Activated T-cell treated with anti-CD3 and anti-CD28 coated beads for 24 hours (primary cell): ENCODE data around the gene GOLGA8A.
"Not testable (repeated sequence)": the region's sequence is repeated elsewhere in the genome, so short reads cannot be mapped to it uniquely, and the experiment has no call there.

Source experiments
- DNase-seq: peaks from one replicate; pipeline ENCODE4 v3.0.0-alpha.2; 2020; ENCODE audit warnings: low read depth

The GOLGA8A gene

DNA sequence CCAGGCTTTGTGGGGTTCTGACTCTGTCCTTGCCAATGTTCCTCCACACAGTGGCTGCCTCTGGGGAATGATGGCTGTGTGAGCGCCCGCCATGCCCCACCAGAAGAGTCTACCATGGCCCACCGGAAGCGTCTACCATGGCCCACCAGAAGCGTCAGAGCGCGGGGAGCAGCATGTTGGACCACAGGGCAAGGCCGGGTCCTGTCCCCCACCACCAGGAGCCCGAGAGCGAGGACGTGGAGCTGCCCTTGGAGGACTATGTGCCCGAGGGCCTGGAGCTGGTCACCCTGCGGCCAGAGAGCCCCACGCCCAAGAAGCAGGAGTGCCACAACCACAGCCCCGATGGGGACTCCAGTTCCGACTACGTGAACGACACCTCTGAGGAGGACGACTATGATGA is 28.1 kb downstream of the GOLGA8A start:
- DNase-seq = not testable (repeated sequence)

DNA sequence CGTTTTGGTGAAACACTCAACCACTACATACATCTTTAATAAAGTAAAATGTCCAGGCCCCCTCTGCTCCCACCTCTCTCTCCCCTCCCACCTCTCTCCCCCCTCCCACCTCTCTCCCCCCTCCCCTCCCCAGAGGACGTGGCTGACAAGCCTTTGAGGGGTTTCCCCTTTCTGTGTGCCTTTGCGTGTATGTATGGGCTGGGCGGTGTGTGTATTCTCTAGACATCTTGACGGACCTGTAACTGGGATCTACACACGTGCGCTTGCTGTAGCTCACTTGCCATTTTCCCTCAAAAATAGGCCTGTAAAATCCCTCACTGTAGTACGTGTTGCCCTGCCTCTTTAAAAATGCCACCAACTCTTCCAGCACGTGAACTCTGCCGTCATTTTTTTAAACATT is 28.6 kb downstream of the GOLGA8A start:
- DNase-seq = not testable (repeated sequence)

DNA sequence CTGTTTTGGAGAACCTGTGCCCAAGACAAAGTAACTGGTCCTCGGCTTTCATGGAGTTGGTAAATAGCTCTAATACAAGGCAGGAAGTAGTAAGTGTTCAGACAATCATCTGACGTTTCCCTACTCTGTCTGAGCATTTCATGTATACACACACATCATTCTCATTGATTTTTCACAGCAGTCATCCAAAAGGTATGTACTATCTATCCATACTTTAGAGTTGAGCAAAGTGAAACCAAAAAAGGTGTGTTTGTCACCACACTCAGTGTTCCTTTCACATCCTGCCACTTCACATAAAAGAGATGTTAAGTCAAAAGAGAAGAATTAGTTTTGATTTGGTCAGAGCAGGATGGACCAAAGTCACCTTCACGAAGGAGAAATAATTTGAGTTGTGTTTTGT is 33.7 kb downstream of the GOLGA8A start:
- DNase-seq = not testable (repeated sequence)

DNA sequence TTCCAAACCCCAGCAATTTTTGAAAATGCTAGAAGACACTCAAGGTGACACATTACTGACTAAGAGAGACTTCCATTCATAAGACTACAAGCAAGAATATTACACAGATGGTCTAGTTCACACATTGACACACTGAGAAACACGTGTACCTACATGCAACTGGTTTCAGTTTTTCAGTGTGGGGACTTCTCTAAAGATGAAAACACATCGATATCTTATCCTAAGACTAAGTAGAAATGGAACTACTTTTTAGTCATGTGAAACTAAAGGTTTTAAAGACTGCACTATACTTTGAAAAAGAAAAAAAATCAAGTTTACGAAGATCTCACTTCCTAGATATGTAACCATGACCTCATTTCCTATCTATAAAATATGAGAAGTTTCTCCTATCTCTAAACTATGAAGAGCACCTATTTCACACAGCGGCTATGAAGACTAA is 34.4 kb downstream of the GOLGA8A start:
- DNase-seq = not testable (repeated sequence)

DNA sequence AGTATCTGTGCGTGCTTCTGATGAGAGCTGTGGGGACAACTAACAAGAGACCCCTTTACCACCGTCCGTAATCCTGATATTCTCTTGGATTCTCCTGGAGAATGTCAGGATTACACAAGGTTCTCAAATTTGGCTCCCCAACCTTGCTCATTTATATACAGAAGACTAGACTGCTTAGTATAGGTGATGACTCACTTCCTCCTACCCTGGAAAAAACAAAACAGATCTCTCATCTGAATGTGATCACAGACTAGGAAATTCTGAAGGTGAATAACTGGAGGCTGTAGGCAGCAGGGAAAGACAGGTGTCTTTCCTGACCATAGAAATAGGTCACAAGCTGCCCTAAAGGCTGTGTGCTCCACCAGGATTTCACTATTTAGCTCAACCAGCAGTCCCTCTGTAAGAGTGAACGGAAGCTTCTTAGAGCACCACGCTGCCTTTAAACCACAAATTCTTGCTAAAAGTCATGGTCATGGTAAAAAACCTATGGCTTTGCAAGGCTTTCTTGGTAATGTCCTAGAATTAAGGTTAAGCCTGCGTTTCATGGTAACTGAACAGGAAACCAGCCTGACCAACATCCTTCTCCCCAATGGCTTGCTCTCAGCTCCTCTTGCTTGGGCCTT is 39.9 kb downstream of the GOLGA8A start:
- not testable (repeated sequence) for DNase-seq

DNA sequence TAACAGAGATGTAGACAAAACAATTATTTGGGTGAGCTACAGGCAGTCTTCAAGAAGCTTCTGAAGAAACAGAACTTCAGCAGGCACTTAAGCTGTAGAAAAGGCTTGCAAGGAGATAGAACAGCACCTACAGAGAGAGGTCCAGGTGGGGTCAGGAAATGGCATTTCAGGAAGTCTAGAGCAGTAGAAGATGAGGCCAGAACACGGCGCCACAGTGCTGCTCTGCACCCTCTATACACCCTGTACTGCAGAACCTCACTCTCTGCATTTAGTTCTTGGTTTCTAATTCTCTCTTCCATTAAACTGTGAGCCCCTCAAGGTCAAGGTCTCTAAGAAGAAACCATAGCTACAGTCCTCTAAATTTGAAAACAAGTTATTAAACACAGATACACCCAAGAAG is 44.6 kb downstream of the GOLGA8A start:
- not testable (repeated sequence) for DNase-seq

DNA sequence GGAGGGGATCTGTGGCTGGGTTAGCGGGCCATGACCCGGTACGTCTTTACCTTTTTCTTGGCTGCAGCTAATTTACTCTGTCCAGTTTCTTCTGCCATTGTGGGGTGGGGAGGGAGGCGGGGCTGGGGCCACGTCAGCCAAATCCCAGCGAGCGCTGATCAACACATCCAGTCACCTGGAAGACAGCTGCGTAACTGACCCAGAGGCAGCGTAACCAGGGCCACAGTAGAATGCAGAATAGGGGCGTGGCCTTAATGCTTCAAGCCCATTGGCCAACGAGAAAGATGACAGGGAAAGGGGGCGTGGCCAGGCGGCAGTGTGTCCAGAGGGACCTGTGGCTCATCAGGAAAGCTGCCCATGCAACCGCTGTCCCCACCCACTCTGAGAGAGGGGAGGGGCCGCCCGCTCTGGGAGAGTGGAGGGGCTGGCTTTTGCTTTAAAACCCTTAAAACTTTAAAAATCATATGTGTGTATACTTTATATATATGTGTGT is 48.0 kb downstream of the GOLGA8A start:
- not testable (repeated sequence) for DNase-seq
